ENCODE data around the gene STPG4.
A peak's percentile ranks its signal among the peaks of the same experiment; 100 is the strongest.
"Not testable (repeated sequence)": the region's sequence is repeated elsewhere in the genome, so short reads cannot be mapped to it uniquely, and the experiment has no call there.

Gene STPG4

GRCh38 chr2:47193607-47194006 is 38.5 kb upstream of the STPG4 start:
- H3K9me3 ChIP-seq (ENCODE audit: severe bottlenecking): no peaks in the 10 kb centered on the region
- H3K4me1 ChIP-seq (ENCODE audit: insufficient read depth, poor library complexity, severe bottlenecking): peaks cover 70% of the 10 kb centered on the region
- no peaks in the 10 kb centered on the region for H3K36me3 ChIP-seq (ENCODE audit: low read depth)
- ATAC-seq (ENCODE audit: low read depth) (no peak), DNase-seq (ENCODE audit: low spot score) (no peak)
- H3K4me3 ChIP-seq (ENCODE audit: severe bottlenecking): no peak overlapping the region
- H3K27me3 ChIP-seq (ENCODE audit: insufficient read depth, poor library complexity, severe bottlenecking): no peaks in the 10 kb centered on the region
- peak overlapping the region; percentile 94 for H3K27ac ChIP-seq (ENCODE audit: poor library complexity, severe bottlenecking)
- TF ChIP-seq CTCF (IDR thresholded peaks at IDR 0.05; ENCODE audit: poor library complexity, severe bottlenecking): no peak

GRCh38 chr2:47190188-47190881 is 35.2 kb upstream of the STPG4 start:
- DNase-seq (ENCODE audit: low spot score) (no peak), ATAC-seq (ENCODE audit: low read depth) (no peak)
- H3K36me3 ChIP-seq (ENCODE audit: low read depth): no peaks in the 10 kb centered on the region
- peaks cover 62% of the 10 kb centered on the region for H3K4me1 ChIP-seq (ENCODE audit: insufficient read depth, poor library complexity, severe bottlenecking)
- H3K27ac ChIP-seq (ENCODE audit: poor library complexity, severe bottlenecking): peak overlapping the region; percentile 94
- no peak overlapping the region for H3K4me3 ChIP-seq (ENCODE audit: severe bottlenecking)
- no peaks in the 10 kb centered on the region for H3K9me3 ChIP-seq (ENCODE audit: severe bottlenecking)
- TF ChIP-seq CTCF (IDR thresholded peaks at IDR 0.05; ENCODE audit: poor library complexity, severe bottlenecking): no peak
- no peaks in the 10 kb centered on the region for H3K27me3 ChIP-seq (ENCODE audit: insufficient read depth, poor library complexity, severe bottlenecking)

GRCh38 chr2:47189635-47190034 is 34.5 kb upstream of the STPG4 start:
- peak overlapping the region; percentile 94 for H3K27ac ChIP-seq (ENCODE audit: poor library complexity, severe bottlenecking)
- no peak overlapping the region for H3K4me3 ChIP-seq (ENCODE audit: severe bottlenecking)
- no peaks in the 10 kb centered on the region for H3K9me3 ChIP-seq (ENCODE audit: severe bottlenecking)
- no peak for TF ChIP-seq CTCF (IDR thresholded peaks at IDR 0.05; ENCODE audit: poor library complexity, severe bottlenecking)
- no peaks in the 10 kb centered on the region for H3K27me3 ChIP-seq (ENCODE audit: insufficient read depth, poor library complexity, severe bottlenecking)
- peaks cover 55% of the 10 kb centered on the region for H3K4me1 ChIP-seq (ENCODE audit: insufficient read depth, poor library complexity, severe bottlenecking)
- H3K36me3 ChIP-seq (ENCODE audit: low read depth): no peaks in the 10 kb centered on the region
- peak; percentile 54 for ATAC-seq (ENCODE audit: low read depth)
- DNase-seq (ENCODE audit: low spot score): no peak

GRCh38 chr2:47187069-47187468 is 32.0 kb upstream of the STPG4 start:
- peaks cover 37% of the 10 kb centered on the region for H3K4me1 ChIP-seq (ENCODE audit: insufficient read depth, poor library complexity, severe bottlenecking)
- no peaks in the 10 kb centered on the region for H3K9me3 ChIP-seq (ENCODE audit: severe bottlenecking)
- H3K36me3 ChIP-seq (ENCODE audit: low read depth): no peaks in the 10 kb centered on the region
- ATAC-seq (ENCODE audit: low read depth) (no peak), DNase-seq (ENCODE audit: low spot score) (no peak)
- H3K27ac ChIP-seq (ENCODE audit: poor library complexity, severe bottlenecking): no peak overlapping the region
- no peak for TF ChIP-seq CTCF (IDR thresholded peaks at IDR 0.05; ENCODE audit: poor library complexity, severe bottlenecking)
- H3K4me3 ChIP-seq (ENCODE audit: severe bottlenecking): no peak overlapping the region
- H3K27me3 ChIP-seq (ENCODE audit: insufficient read depth, poor library complexity, severe bottlenecking): no peaks in the 10 kb centered on the region

- Histone ChIP-seq H3K4me3 (ENCODE audit: severe bottlenecking) (no peak overlapping the region), H3K36me3 (ENCODE audit: low read depth) (no peaks in the 10 kb centered on the region), H3K27me3 (ENCODE audit: insufficient read depth, poor library complexity, severe bottlenecking) (no peaks in the 10 kb centered on the region), H3K27ac (ENCODE audit: poor library complexity, severe bottlenecking) (no peak overlapping the region), H3K9me3 (ENCODE audit: severe bottlenecking) (no peaks in the 10 kb centered on the region), H3K4me1 (ENCODE audit: insufficient read depth, poor library complexity, severe bottlenecking) (peaks cover 31% of the 10 kb centered on the region)
- DNase-seq (ENCODE audit: low spot score) (no peak), ATAC-seq (ENCODE audit: low read depth) (no peak)
- TF ChIP-seq CTCF (IDR thresholded peaks at IDR 0.05; ENCODE audit: poor library complexity, severe bottlenecking): no peak
Observed at GRCh38 chr2:47186351-47186750, 31.2 kb upstream of the STPG4 start.

- not testable (repeated sequence) for H3K9me3 ChIP-seq (ENCODE audit: severe bottlenecking); ATAC-seq (ENCODE audit: low read depth); H3K36me3 ChIP-seq (ENCODE audit: low read depth); H3K4me3 ChIP-seq (ENCODE audit: severe bottlenecking); H3K27ac ChIP-seq (ENCODE audit: poor library complexity, severe bottlenecking); DNase-seq (ENCODE audit: low spot score); H3K27me3 ChIP-seq (ENCODE audit: insufficient read depth, poor library complexity, severe bottlenecking)
- peaks cover 18% of the 10 kb centered on the region for H3K4me1 ChIP-seq (ENCODE audit: insufficient read depth, poor library complexity, severe bottlenecking)
Observed at GRCh38 chr2:47185098-47185497, 30.0 kb upstream of the STPG4 start.

Measured in RWPE2 (cell line).